Measurements from ENCODE around the gene ZNF385C. TPM values are rescaled to one million over a fixed set of nuclear protein-coding genes. Genes with fewer than 3 reads are reported as not detected.
A peak's percentile ranks its signal among the peaks of the same experiment; 100 is the strongest.

Gene ZNF385C
- total and polyA plus RNA-seq, 2 of the 13 experiments (the other 11 are each of a cell fraction or from before 2014, with no cell fraction given) = 2.3 to 6.1 TPM

GRCh38 chr17:42002792-42003301 lies 95.4 kb downstream of the ZNF385C start (continued):
- TF ChIP-seq BRF2 (CRISPR knock-in tag; IDR thresholded peaks at IDR 0.05) = no peak
- TF ChIP-seq ASH2L (IDR thresholded peaks at IDR 0.05; ENCODE audit: insufficient read length, low read depth, low read length) = peak; percentile 49
- TF ChIP-seq POGK (CRISPR knock-in tag; conservative IDR thresholded peaks at IDR 0.05) = no peak
- no peak for TF ChIP-seq PHF5A (CRISPR knock-in tag; IDR thresholded peaks at IDR 0.05; ENCODE audit: low read depth, unreplicated experiment)
- no peak for TF ChIP-seq PLRG1 (conservative IDR thresholded peaks at IDR 0.05)
- no peak for TF ChIP-seq HOXD1 (CRISPR knock-in tag; IDR thresholded peaks at IDR 0.05)
- TF ChIP-seq, protein P1, sequence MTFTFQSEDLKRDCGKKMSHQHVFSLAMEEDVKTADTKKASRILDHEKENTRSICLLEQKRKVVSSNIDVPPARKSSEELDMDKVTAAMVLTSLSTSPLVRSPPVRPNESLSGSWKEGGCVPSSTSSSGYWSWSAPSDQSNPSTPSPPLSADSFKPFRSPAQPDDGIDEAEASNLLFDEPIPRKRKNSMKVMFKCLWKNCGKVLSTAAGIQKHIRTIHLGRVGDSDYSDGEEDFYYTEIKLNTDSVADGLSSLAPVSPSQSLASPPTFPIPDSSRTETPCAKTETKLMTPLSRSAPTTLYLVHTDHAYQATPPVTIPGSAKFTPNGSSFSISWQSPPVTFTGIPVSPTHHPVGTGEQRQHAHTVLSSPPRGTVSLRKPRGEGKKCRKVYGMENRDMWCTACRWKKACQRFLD (CRISPR knock-in tag; IDR thresholded peaks at IDR 0.05; ENCODE audit: borderline replicate concordance) = no peak
- no peak for TF ChIP-seq PITX1 (CRISPR knock-in tag; IDR thresholded peaks at IDR 0.05)
- no peak for TF ChIP-seq ZBTB46 (CRISPR knock-in tag; IDR thresholded peaks at IDR 0.05; ENCODE audit: borderline replicate concordance)
- no peak for TF ChIP-seq ZNF367 (CRISPR knock-in tag; IDR thresholded peaks at IDR 0.05; ENCODE audit: borderline replicate concordance)
- no peak for TF ChIP-seq AFF4 (CRISPR knock-in tag; IDR thresholded peaks at IDR 0.05)
- no peak for TF ChIP-seq KDM3A (CRISPR knock-in tag; IDR thresholded peaks at IDR 0.05; ENCODE audit: low read depth)
- TF ChIP-seq ARNT2 (CRISPR knock-in tag; IDR thresholded peaks at IDR 0.05; ENCODE audit: low read depth) = no peak
- no peak; the same call in 1 of the 2 replicates for TF ChIP-seq ZNF644 (CRISPR knock-in tag; IDR thresholded peaks at IDR 0.05; ENCODE audit: low read depth)
- 0 out of 2 replicates have a peak, but pooled peaks have one; percentile 25 for TF ChIP-seq ZGPAT (CRISPR knock-in tag; IDR thresholded peaks at IDR 0.05)
- TF ChIP-seq GPN1 (CRISPR knock-in tag; IDR thresholded peaks at IDR 0.05; ENCODE audit: borderline replicate concordance) = no peak
- no peak for TF ChIP-seq ZNF878 (CRISPR knock-in tag; IDR thresholded peaks at IDR 0.05)
- TF ChIP-seq MIER2 (CRISPR knock-in tag; IDR thresholded peaks at IDR 0.05) = no peak
- TF ChIP-seq DPF2 (CRISPR knock-in tag; IDR thresholded peaks at IDR 0.05; ENCODE audit: borderline replicate concordance, low read depth) = no peak
